ENCODE results near the gene HOXD9. TPM values are rescaled to one million over a fixed set of nuclear protein-coding genes. Genes with fewer than 3 reads are reported as not detected.

The HOXD9 gene
- polyA plus RNA-seq, 5 donors: 0.44 to 1.2 (median 0.88) TPM

DNA sequence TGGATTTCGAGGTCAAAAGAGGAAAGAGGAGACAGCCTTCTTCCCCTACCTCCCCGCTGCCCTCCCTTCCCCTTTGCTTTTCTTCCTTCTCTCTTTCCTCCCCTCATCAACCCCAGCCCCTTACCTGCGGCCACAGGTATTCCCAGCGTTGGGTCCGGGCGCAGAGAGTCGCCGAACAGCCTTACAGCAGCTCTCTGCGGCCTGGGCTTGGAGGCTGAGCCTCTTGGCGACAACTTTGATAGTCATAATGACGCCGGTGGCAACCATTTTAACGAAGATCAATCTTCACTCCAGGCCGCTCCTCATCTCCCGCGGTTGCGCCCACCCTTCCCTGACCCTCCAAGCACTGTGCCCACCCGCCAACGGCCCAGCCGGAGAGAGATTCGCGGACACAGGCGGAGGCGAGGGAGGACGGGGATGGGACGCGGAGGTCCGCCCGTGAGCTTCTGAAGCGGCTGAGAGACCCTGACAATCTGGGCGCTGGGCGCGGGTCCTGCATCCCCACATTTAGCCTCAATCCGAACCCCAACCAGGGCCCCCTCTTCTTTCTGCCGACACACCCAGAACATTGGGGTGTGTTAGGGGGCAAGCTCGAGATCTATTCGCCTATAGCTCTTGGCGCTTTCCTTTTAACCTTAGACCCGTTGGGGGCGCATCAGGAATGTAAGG is 37.3 kb upstream of the HOXD9 start:
- DNase-seq: no peak

- no peak for DNase-seq
Measured at GRCh38 chr2:176085861-176086771, 36.4 kb upstream of the HOXD9 start.

GRCh38 chr2:176087330-176088047 is 35.0 kb upstream of the HOXD9 start:
- no peak for DNase-seq

GRCh38 chr2:176088048-176088936 is 34.2 kb upstream of the HOXD9 start:
- peak in 1 of 2 donors; percentile 63 for DNase-seq

DNA sequence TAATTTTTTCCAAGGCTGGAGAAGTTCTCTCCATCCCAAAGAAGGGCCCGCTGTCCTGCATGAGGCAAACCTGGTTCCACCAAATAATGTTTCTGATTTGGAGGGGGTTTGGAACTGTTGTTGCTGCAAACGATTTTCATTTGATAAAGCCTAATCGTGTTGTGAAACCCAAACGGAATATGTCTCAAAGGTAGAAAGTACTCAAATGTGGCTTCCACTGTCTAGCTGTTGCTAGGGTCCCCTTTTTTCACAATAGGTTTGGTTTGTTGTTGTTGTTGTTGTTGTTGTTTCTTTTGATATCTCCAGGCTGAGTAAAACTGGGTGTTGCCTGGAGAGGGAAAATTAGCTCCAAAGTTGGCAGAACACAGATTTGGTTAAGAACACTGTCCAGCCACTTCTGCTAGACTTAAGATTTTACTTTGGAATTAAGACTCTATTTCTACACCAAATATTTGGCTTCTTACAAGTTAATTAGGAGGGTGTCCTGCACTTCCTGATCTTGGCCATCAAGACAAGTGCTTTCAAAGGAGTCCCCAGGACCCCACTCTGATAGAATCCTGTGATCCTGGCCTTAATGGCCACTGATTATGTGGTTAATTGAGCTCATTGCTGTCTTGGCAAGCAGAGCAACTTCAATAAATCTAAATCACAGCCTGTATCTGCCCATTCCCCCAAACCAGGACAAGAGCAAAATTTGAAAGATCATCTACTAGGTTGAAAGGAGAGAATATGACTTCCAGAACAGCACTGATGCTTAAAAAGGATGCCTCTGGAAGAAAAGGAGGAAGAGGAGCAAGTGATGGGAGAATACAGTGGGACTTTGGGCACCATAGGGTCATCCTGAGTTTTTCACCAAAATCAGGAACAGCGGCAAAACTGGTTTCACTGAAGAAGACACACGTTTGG is 33.3 kb upstream of the HOXD9 start:
- DNase-seq: no peak

DNA sequence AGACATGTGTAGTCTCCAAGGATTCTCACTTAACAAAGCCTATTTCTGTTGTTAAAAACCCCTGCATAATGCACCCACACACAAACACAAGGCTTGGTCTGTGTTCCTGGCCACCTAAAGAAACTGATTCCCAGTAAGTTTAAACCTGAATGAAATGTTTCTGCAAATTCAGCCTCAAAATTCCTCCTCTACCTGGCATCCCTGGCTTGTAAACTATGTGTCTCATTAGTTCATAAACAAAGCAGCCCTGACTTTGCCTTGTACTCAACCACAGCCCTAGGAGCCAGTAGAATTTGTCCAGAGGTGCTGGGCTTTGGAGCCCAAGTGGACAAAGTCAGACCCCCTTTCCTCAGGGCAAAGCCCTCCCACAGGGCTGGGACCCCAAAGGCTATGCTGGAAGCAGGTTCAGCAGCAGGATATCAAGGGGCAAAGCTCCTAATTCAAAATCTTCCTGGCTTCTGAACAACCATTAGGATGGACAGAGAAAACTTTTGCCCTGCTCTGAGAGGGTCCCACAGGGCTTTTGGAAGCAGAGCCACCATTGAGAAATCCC is 32.6 kb upstream of the HOXD9 start:
- no peak for DNase-seq

DNA sequence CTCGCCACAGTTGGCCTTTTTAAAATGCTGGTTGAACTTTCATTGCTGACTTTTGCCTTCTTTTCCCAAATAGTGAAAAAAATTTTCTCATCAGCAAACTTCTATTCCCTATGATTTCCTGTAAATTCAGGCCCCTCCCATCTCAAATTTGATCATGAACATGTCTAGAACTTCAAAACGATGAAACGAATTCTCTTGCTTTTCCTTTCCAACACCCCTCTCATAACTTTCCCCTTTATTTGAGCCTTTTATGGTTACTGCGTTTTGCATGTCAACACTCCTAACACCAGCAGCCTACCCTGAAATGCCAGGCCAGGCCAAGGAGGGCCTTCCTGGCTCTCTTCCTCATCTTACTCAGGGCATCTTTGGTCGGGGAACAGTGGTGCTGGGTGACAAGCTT is 31.7 kb upstream of the HOXD9 start:
- no peak for DNase-seq

GRCh38 chr2:176091329-176092258 is 30.9 kb upstream of the HOXD9 start:
- DNase-seq: no peak

DNA sequence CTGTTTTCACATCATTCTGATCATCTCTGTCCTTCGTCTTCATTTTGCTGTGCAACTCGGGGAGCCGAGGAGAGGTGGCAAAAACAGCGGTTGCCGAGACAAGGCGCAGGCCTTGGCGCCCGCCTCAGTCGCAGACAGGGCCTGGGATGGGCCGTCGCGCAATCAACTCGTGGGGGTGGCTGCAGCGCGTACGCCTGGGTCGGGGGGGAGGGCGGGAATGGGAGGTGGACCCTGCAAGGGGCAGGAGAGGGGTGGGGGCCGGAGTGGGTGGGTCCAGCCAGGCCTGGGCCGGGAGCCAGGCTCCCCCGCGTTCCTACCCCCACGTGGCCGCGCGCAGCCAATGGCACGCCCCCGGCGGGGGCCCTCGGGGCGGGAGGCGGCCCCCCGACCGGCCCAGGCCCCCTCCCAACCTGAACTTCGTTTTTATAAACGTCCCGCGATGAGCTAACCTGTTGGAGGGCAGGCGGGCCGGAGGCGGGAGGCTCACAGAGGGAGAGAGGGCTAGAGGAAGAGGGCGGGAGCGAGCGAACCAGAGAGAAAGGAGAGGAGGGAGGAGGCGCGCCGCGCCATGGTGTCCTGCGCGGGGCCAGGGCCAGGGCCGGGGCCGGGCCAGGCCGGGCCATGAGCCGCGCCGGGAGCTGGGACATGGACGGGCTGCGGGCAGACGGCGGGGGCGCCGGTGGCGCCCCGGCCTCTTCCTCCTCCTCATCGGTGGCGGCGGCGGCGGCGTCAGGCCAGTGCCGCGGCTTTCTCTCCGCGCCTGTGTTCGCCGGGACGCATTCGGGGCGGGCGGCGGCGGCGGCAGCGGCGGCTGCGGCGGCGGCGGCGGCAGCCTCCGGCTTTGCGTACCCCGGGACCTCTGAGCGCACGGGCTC is 30.0 kb upstream of the HOXD9 start, which contains the start of gene HOXD13:
Gene HOXD13 (plus strand): TSS at position 452 of the 875 bp plus-strand sequence. CDS start 170 bp downstream, at position 622.
- DNase-seq: no peak

DNA sequence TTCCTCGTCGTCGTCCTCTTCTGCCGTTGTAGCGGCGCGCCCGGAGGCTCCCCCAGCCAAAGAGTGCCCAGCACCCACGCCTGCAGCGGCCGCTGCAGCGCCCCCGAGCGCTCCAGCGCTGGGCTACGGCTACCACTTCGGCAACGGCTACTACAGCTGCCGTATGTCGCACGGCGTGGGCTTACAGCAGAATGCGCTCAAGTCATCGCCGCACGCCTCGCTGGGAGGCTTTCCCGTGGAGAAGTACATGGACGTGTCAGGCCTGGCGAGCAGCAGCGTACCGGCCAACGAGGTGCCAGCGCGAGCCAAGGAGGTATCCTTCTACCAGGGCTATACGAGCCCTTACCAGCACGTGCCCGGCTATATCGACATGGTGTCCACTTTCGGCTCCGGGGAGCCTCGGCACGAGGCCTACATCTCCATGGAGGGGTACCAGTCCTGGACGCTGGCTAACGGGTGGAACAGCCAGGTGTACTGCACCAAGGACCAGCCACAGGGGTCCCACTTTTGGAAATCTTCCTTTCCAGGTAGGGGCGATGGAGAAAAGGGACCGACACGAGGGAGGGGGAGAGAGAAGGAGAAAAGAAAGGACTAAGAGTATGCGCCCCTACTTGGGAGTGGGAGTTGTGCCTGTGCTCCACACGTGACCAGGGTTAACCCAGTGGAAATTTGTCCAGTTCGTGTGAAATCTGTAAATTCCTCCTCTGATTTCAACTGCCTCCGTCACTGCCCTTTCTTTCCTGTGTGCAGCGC is 29.2 kb upstream of the HOXD9 start:
- DNase-seq: no peak

DNA sequence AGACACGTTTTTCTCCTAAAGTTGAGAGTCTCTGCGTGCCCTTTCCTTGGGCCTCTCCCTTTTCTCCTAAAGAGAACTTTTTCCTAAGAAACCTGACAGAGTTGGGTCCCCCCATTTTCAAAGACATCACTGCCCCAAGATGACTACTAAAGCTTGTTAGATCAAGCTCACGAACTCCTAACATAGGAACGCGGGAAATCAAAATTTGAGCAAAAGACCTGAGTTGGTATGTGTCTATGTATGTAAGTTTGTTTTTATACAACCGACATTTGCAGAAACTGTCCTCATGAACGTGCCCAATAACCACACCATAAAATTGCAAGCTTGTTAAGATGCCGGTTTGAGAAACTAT is 28.6 kb upstream of the HOXD9 start:
- DNase-seq: no peak

DNA sequence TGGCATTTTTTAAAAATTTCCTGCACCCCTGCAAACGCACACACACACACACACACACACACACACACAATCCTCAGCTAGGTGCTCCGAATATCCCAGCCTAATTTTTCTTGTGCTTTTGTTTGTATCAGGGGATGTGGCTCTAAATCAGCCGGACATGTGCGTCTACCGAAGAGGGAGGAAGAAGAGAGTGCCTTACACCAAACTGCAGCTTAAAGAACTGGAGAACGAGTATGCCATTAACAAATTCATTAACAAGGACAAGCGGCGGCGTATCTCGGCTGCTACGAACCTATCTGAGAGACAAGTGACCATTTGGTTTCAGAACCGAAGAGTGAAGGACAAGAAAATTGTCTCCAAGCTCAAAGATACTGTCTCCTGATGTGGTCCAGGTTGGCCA is 28.2 kb upstream of the HOXD9 start:
- no peak for DNase-seq

GRCh38 chr2:176095421-176095820 is 27.1 kb upstream of the HOXD9 start:
- no peak for DNase-seq

DNA sequence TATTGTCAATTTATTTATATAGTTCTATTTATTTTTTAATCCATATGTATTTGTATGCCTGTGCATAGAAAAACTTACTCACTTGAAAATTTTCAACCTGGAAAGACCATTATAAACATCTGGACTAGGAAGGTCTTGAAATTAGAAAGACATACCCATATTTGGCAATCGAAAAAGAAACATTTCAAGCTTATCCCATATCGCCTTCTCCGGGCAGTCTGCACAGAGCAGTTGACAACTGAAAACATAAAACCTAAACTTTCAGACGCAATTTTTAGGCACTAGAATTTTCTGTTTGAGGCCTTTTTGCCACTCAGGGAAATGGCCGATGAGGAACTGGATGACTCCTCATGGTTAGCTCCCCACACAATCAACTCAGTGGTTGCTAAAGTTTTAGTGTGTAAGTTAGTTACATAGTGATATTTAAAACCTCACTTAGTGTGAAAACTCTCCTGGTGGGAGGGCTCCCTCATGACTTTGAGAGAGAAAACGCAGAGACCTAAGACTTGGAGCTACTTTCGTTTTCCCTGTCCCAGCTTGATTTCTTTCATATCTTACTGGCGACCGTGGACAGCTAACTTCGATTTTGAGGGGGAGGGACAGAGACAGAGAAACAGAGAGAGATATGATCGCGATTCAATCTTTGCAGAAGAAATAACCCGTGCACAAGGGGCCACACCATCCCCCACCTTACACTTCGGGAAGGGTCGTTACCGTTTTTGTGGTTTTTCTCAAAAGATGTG is 26.1 kb upstream of the HOXD9 start:
- no peak for DNase-seq

GRCh38 chr2:176096986-176097819 is 25.3 kb upstream of the HOXD9 start:
- DNase-seq: peak in 1 of 2 donors; percentile 66

All from right lung (tissue), 5 donors.